Left ventricle myocardium inferior (tissue), 1 donor: ENCODE measurements around the gene GSK3B. TPM values are rescaled to one million over a fixed set of nuclear protein-coding genes. Genes with fewer than 3 reads are reported as not detected.

Experiments
- DNase-seq: peaks from one replicate; pipeline ENCODE4 v3.0.0-alpha.2; 2020
- H3K27ac ChIP-seq: fragments of 200-600 bp; replicated peaks from 2 replicates; pipeline ENCODE4 v1.8.0; 2021
- H3K27me3 ChIP-seq: fragments of 200-600 bp; 2 replicates; pipeline ENCODE4 v1.8.0; 2021; ENCODE audit warnings: low read depth
- H3K36me3 ChIP-seq: fragments of 200-600 bp; 2 replicates; pipeline ENCODE4 v1.8.0; 2021
- H3K4me1 ChIP-seq: fragments of 200-600 bp; 2 replicates; pipeline ENCODE4 v1.8.0; 2021
- H3K4me3 ChIP-seq: fragments of 200-600 bp; 2 replicates; pipeline ENCODE4 v1.8.0; 2021; ENCODE audit warnings: mild to moderate bottlenecking, moderate library complexity
- H3K9me3 ChIP-seq: fragments of 200-600 bp; replicated peaks from 2 replicates; pipeline ENCODE4 v1.8.0; 2021
- intact Hi-C: fragments of 100-400 bp; cut with micrococcal nuclease; formaldehyde crosslinking; loops from one replicate; pipeline ENCODE4 v1.11.0; 2022
- total RNA-seq: library from RNA; stranded (reverse); fragmentation: NEBNext Ultra II Directional; extraction: Animal tissue kit (Norgen Biotek cat#: 25700); gene quantifications from one replicate; pipeline ENCODE4 v1.2.1, GENCODE V29; 2021
- TF ChIP-seq, protein P1 (sequence below): fragments of 200-600 bp; IDR thresholded peaks from 2 replicates; pipeline ENCODE4 v1.8.0; 2021; ENCODE audit warnings: antibody characterized with exemption, mild to moderate bottlenecking, borderline replicate concordance
- donor health status: DM: no; HTN: yes; CAD: no; lungs with severe emphysema.

GSK3B gene
- total RNA-seq, 1 donor from 2014 or later = 42.5 TPM

DNA sequence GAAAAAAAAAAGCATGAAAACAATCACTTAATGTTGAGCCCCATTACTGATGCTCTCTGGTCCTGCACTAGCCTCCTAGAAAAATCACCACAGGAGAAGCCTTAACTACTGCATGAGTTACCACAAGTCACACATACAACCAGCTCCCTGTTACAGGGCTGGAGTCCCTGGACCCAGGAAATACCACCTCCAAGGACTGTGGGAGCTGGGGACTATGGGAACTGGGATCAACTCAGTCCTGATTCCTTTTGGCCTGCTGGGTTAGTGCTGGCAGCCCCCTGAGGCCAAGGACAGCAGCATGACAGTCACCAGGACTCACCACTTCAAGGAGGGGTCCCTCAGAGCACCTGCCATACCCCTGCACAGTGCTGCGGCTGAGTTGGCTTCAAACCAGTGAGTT, 311.8 kb downstream of the GSK3B start:
- intact Hi-C loops = no loop called here
- H3K27me3 ChIP-seq = no peaks in the 10 kb centered on the region
- no peaks in the 10 kb centered on the region for H3K4me1 ChIP-seq
- TF ChIP-seq, protein P1, sequence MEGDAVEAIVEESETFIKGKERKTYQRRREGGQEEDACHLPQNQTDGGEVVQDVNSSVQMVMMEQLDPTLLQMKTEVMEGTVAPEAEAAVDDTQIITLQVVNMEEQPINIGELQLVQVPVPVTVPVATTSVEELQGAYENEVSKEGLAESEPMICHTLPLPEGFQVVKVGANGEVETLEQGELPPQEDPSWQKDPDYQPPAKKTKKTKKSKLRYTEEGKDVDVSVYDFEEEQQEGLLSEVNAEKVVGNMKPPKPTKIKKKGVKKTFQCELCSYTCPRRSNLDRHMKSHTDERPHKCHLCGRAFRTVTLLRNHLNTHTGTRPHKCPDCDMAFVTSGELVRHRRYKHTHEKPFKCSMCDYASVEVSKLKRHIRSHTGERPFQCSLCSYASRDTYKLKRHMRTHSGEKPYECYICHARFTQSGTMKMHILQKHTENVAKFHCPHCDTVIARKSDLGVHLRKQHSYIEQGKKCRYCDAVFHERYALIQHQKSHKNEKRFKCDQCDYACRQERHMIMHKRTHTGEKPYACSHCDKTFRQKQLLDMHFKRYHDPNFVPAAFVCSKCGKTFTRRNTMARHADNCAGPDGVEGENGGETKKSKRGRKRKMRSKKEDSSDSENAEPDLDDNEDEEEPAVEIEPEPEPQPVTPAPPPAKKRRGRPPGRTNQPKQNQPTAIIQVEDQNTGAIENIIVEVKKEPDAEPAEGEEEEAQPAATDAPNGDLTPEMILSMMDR = no peak
- H3K27ac ChIP-seq = no peak overlapping the region
- no peak overlapping the region for H3K4me3 ChIP-seq
- no peak for DNase-seq
- H3K36me3 ChIP-seq = no peaks in the 10 kb centered on the region
- H3K9me3 ChIP-seq = no peaks in the 10 kb centered on the region

DNA sequence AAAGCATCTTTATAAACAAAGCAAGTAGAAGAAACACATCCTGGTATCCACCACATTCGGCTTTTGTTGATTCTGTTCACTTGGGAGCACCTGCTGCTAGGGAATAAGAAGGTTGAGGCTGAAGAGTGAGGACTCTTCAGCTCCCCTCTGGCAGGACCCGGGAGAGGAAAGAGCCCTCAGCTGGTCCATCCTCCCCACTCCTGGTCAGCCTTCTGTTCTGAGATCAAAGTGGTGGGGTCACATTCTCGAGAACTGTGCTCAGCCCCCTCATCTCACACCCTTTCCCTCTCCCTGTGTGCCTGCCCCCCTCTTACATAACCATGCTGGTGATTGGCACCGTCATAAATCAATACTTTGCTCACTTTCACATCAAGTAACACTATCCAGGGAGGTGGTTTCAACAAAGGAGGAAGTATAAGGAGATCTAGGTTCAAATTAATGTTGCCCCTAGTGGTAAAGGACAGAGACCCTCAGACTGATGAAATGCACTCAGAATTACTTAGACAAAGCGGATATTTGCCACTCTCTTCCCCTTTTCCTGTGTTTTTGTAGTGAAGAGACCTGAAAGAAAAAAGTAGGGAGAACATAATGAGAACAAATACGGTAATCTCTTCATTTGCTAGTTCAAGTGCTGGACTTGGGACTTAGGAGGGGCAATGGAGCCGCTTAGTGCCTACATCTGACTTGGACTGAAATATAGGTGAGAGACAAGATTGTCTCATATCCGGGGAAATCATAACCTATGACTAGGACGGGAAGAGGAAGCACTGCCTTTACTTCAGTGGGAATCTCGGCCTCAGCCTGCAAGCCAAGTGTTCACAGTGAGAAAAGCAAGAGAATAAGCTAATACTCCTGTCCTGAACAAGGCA, 312.7 kb downstream of the GSK3B start, which contains the start of gene NR1I2:
TSS of gene NR1I2 (plus strand) at position 772 of the 869 bp plus-strand sequence.
- TF ChIP-seq, protein P1 = no peak
- H3K27ac ChIP-seq = no peak within 1 kb of the TSS
- H3K4me3 ChIP-seq = no peak within 1 kb of the TSS
- no peaks in the 10 kb centered on the region for H3K27me3 ChIP-seq
- H3K9me3 ChIP-seq = peaks cover 4% of the 10 kb centered on the region
- no peaks in the 10 kb centered on the region for H3K4me1 ChIP-seq
- intact Hi-C loops = no loop called here
- no peak for DNase-seq
- no peaks in the 10 kb centered on the region for H3K36me3 ChIP-seq

DNA sequence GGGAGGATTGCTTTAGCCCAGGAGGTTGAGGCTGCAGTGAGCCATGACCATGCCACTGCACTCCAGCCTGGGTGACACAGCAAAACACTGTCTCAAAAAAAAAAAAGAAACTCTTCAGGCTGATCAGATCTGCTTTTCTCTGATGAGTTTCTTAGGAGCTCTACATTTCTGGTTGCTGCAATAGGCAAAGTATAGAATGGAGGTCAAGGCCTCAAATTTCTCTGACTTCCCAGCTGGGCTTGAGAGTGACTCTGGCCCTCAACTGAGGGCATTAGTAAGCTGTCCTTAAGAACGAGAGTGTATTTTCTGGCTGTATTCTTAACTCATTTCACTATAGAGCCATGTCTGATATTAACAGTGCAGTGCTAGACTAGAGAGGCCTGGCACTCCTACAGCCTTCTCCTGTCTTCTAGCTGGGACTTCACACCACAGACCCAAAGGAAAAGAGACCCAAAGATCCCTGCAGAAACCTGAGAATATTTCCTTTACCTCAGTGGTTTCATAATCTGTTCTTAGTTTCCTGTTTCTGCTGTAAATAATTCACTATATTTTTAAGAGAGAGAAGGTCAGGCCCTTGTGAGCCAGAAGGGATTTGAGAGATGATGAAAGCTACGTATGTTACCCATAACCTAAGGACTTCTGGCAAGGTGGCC, 314.4 kb downstream of the GSK3B start:
- no peaks in the 10 kb centered on the region for H3K36me3 ChIP-seq
- H3K27me3 ChIP-seq = no peaks in the 10 kb centered on the region
- intact Hi-C loops = no loop called here
- no peak for DNase-seq
- no peaks in the 10 kb centered on the region for H3K4me1 ChIP-seq
- H3K4me3 ChIP-seq = no peak overlapping the region
- H3K9me3 ChIP-seq = peaks cover 13% of the 10 kb centered on the region
- no peak overlapping the region for H3K27ac ChIP-seq
- TF ChIP-seq, protein P1 = no peak

DNA sequence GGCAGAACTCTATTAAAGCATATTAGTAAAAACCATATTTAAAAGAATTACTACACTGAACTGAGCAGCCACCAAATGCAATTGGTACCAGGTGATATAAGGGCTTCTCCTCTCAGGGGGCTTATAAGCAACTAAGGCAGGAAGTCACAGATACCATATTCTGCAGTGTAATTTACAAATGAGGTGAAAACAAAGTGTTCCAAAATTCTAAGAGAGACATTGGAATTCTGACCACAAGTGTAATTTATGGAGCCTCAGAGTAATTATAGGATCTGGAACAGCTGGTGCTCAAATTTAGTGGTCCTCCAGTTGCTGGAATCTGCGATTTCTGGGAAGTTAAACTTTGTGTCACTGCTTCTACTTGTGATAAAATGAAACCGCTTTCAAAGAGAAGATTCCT, 315.4 kb downstream of the GSK3B start:
- Histone ChIP-seq H3K27ac (no peak overlapping the region), H3K4me1 (no peaks in the 10 kb centered on the region), H3K4me3 (no peak overlapping the region), H3K36me3 (no peaks in the 10 kb centered on the region), H3K9me3 (peaks cover 13% of the 10 kb centered on the region), H3K27me3 (no peaks in the 10 kb centered on the region)
- intact Hi-C loops = no loop called here
- TF ChIP-seq, protein P1 = no peak
- no peak for DNase-seq

DNA sequence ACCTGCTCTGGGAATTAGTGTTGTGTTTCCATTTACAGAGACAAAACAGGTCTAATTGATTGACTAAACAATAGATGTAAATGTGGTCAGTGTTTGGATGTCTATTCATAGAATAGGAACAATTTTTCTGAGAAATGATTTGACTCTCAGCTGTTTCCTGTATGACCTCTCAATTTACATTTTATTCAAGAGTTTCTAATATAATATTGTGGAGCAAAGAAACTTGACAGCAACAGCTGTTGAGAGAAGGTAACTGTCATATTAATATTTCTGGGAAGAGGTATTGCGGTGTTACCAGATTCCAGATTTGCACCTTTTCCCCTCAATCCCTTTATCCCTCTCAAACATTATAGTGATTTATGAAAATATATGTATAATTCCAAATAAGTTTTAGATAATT, 316.1 kb downstream of the GSK3B start:
- Histone ChIP-seq H3K4me1 (no peaks in the 10 kb centered on the region), H3K4me3 (no peak overlapping the region), H3K27me3 (no peaks in the 10 kb centered on the region), H3K27ac (no peak overlapping the region), H3K36me3 (no peaks in the 10 kb centered on the region), H3K9me3 (peaks cover 13% of the 10 kb centered on the region)
- DNase-seq = no peak
- intact Hi-C loops = no loop called here
- TF ChIP-seq, protein P1 = no peak
